Stomach (tissue), 4 donors: ENCODE data around the gene LRFN2.

Source experiments
- EP300 ChIP-seq: sonication (generic); formaldehyde crosslinking; IDR thresholded peaks from one replicate; pipeline ENCODE4 v1.6.1; 2017; ENCODE audit warnings: antibody characterized with exemption
- POLR2A ChIP-seq, 4 donors: fragments of 450-650 bp; IDR thresholded peaks; one replicate each; pipeline ENCODE4 v1.6.1; 2016; ENCODE audit warnings: antibody characterized with exemption in 4 of 4, control low read depth in 2 of 4, mild to moderate bottlenecking in 1 of 4, moderate library complexity in 1 of 4
- TF ChIP-seq, protein P1 (sequence below), 7 experiments: fragments of 450-650 bp in 4 of 7; fragments of 200-600 bp in 3 of 7; sonication (generic) in 3 of 7; IDR thresholded peaks; one replicate each; pipeline ENCODE4 v1.5.1; 2016 to 2019; ENCODE audit warnings: antibody characterized with exemption in 7 of 7, control low read depth in 2 of 7, mild to moderate bottlenecking in 1 of 7

GRCh38 chr6:40358473-40359460, 228.4 kb downstream of the LRFN2 start:
- TF ChIP-seq POLR2A (IDR thresholded peaks at IDR 0.05) (no peak), EP300 (no peak)
- TF ChIP-seq, protein P1, sequence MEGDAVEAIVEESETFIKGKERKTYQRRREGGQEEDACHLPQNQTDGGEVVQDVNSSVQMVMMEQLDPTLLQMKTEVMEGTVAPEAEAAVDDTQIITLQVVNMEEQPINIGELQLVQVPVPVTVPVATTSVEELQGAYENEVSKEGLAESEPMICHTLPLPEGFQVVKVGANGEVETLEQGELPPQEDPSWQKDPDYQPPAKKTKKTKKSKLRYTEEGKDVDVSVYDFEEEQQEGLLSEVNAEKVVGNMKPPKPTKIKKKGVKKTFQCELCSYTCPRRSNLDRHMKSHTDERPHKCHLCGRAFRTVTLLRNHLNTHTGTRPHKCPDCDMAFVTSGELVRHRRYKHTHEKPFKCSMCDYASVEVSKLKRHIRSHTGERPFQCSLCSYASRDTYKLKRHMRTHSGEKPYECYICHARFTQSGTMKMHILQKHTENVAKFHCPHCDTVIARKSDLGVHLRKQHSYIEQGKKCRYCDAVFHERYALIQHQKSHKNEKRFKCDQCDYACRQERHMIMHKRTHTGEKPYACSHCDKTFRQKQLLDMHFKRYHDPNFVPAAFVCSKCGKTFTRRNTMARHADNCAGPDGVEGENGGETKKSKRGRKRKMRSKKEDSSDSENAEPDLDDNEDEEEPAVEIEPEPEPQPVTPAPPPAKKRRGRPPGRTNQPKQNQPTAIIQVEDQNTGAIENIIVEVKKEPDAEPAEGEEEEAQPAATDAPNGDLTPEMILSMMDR (IDR thresholded peaks at IDR 0.05) = no peak
